GM18907 (cell line): ENCODE measurements around the gene ATP6V1B1.
"Not testable (repeated sequence)": the region's sequence is repeated elsewhere in the genome, so short reads cannot be mapped to it uniquely, and the experiment has no call there.

Source experiments
- ATAC-seq: cut with Tn5 transposase; IDR thresholded peaks from one replicate; pipeline ENCODE4 v1.9.1; 2021; ENCODE audit warnings: mild to moderate bottlenecking, moderate library complexity; ENCODE audit not compliant: unreplicated experiment

ATP6V1B1 gene

GRCh38 chr2:70987386-70987785 lies 51.7 kb downstream of the ATP6V1B1 start:
- ATAC-seq = no peak

DNA sequence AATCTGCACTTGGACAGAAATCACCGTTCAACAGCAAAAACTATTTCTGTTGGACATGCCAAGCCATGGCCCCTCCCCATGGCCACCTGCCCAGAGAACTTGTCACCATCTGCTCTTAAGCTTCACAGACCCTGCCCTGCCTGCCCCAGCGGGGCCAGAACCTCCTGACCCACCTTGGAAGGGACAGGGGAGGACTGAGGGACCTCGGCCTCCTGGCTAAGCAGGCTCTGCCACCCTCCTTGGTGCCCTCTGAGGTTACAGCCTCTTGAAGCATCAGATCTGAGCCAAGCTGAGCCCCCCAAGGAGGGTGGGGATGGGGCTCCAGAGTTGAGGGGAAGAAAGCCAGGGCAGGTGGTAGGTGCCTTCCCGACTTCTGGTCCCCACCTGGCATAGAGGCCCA lies 52.5 kb downstream of the ATP6V1B1 start:
- ATAC-seq = no peak

DNA sequence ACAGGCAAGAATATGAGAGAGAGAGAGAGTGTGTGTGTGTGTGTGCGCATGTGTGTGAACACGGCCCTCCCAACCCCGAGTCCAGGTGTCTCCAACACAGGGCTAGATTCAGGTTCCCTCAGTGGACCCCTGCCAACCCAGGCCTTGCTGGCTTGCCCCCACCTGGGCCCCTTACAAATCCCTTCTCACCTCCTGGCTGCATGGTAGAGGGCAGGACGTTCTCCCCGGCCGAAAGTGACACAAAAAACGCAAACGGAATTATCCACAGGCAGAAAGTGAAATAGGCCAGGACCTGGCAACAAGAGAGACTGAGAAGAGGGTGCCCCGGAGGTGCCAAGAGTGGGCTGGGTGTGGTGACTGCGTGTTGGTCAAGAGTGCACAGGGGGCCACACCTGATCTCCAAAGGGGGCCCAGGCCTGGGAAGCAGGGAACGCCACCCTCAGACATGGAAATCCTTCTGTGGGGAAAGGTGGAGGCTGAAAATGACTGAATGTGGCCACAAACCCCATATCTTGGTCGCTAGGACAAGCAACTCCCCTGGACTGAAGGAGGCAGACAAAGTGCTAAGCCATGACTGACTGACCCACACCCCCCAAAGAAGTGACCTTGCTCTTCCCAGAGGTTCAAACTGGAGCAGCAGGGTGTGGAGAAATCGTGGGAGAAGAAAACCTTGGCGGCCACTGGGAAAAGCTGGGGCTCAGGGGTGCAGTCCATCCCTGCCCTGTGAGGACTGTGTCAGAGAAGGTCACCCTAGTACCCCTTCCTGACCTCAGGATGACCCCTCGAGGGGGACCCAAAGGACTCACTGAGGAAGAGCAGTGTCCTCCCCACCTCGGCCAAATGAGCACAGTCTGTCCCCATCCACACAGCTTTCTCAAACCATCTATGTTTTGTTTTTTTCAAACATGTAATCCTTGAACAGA lies 53.3 kb downstream of the ATP6V1B1 start:
- no peak for ATAC-seq

GRCh38 chr2:70990216-70990615 lies 54.5 kb downstream of the ATP6V1B1 start:
- no peak for ATAC-seq

DNA sequence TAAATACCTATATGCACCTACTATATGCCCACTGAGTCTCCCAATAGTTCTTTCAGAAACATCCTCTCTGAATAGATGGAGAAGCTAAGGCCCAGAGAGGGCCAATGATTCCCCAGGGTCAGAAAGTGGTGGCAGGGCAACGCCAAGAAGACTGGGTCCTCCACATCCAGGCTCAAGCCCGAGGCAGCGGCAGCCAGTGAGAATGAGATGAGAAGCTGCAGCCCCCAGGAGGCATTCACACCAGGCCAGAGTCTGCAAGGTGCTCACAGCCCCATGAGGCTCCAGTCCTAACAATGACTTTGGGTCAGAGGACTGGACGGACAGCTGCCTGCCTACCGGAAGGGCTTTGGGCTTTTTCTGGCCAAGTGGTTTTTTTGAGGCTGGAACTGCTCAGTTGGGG lies 55.4 kb downstream of the ATP6V1B1 start:
- no peak for ATAC-seq

DNA sequence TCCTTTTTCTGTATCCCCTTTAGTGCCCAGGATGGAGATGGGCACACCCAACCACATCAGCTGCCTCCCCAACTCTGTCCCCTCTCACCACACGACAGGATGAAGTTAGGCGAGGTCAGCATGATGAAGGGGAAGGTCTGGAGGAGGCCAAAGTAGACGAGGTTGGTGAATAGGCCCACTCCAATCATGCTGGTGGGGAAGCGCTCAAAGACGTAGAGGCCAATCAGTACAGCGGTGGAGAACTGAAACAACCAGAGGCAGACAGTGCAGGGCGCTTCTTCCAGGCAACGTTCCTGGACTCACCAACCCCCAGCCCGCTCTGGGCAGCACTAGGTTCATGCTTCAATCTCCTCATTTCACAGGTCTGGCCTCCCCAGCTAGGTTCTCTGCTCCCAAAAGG lies 56.0 kb downstream of the ATP6V1B1 start:
- ATAC-seq = no peak

DNA sequence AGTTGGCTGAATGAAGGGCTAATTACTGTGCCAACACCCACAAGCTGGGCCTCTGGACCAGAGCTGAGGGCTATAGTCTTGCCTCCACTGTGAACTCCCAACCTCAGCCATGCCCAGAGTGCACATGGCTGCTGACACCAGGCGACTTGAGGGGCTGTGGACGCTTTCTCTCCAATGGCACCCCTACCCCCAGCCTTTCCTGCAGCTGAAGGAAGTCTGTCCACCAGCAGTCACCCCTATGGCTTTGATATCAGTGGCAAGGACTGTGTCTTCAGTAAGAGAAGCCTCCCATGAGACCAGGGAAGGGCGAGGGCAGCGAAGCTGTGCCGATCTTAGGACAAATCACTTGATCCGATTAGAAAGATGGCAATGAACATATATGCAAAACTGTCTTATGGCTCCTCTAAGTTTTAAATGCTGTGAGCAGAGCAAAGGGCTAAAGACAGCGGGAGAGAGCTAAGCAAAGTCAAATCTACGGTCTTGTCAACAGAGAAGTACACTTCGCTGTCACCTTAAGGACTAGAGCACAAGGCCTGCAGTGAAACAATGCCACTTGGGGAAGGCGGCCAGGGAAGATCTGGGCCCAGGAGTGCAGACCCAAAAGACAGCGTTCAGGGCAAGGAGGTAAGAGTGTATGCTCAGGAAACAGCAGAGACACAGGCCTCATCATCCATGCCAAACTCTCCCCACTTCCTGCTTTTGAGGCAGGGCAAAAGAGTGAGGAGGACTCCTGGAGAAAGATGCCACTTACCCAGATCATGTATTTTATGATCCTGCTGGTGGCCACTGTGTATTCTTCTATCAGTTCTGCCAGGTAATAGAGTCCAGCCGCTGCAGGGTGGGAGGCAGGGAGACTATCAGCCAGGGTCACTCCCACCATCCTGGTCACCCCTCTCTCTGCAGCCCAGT lies 57.5 kb downstream of the ATP6V1B1 start:
- no peak for ATAC-seq

DNA sequence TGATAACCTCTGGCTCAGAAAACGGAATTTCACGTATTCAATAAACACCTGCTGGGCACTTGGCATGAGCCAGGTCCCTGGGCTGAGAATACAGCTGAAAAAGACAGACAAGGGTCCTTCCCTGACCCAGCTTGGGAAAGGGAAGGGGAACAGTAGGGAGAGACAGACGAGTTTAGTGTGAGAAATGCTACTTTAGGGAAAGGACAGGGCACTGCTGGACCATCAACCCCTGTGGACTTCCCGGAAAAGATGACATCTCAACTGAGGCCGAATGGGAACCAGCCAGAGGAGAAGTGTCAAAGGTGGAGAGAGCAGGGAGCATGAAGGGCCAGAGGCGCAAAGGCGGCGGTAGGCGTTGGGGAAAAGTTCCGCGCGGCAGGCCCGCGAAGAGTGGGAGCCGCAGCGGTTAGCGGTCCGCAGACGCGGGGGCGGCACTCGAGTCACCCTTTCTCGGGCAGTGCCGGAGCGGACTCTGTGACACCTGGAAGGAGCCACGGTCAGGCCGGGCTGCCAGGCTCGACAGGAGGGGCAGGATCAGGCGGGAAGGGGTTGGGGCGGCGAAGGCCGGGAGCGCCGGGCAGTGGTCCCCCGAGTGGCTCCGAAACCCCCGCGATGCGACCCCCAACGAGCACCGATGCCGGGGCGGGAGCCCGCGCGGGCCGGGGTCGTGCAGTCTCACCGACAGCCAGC lies 58.5 kb downstream of the ATP6V1B1 start:
- ATAC-seq = peak; percentile 36

DNA sequence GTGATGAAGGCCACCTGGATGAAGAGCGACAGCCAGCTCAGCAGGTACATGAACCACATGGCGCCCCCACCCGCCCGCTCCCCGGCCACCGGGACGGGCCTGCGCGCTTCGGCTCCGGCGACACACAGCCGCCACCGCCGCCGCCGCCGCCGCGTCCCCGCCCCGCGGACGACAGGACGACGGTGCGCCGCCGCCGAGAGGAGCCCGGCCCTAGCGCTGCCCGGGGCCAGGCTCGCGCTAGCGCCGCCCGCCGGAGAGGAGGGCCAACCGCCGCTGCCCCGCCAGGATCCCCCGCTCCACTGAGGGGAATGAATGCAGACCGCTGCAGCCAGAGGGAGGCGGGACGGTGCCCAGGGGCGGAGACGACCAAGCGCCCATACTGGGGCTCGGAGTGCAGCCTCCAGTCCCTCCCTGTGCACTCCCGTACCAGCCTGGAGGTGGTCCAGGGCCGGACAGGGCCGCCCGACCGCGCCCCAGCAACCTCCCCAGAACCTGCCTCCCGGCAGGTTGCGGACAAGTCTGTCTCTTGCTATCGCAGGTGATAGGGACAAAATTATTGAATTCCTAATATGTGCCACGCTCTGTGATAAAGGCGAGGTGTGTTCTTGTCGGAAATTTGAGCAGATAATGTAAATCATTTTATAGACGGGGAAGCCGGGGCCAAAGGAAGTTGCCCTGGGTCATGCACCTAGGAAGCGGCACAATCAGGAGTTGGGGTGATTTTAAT lies 59.2 kb downstream of the ATP6V1B1 start, which contains the start of gene TEX261:
Gene TEX261 (minus strand): TSS at position 175 of the 727 bp plus-strand sequence. CDS start 116 bp downstream, at position 59.
- ATAC-seq = peak; percentile 95

DNA sequence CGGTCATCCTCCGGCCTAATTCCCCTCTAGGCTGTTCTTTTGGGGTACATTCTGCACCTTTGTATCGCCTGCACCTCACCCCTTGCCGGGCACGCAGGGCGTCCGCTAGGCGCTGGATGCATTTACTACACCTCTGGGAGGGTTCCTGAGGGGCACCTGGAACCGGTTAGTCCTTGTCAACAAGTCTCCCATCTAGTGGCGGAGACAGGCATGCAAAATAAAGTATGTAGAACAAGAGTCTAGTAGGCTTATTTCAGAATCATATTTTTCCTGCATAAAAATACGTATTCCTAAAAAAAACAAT lies 59.7 kb downstream of the ATP6V1B1 start:
- ATAC-seq = peak; percentile 62

- not testable (repeated sequence) for ATAC-seq
Measured at GRCh38 chr2:70998885-70999284, 63.2 kb downstream of the ATP6V1B1 start.

- no peak for ATAC-seq
Measured at GRCh38 chr2:70999362-70999761, 63.7 kb downstream of the ATP6V1B1 start.

GRCh38 chr2:70999931-71000330 lies 64.2 kb downstream of the ATP6V1B1 start:
- ATAC-seq = not testable (repeated sequence)

- ATAC-seq = peak; percentile 96
Measured at GRCh38 chr2:71000780-71001591, 65.3 kb downstream of the ATP6V1B1 start.

DNA sequence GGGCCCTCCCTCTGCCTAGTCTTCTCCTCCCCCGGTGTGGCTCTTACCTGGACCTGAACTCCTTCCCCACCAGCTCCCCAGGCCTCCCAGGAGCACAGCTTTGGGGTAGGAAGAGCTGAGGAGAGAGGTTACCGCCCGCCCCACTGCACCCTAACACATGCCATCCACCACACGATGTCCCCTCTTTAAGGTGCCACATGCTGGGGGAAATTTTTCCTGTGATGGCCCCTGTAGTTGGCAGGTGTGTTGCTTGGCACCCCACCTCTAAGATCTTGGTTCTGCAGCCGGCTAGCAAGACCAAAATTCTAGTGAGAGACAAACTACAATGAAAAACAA lies 65.9 kb downstream of the ATP6V1B1 start:
- ATAC-seq = no peak

DNA sequence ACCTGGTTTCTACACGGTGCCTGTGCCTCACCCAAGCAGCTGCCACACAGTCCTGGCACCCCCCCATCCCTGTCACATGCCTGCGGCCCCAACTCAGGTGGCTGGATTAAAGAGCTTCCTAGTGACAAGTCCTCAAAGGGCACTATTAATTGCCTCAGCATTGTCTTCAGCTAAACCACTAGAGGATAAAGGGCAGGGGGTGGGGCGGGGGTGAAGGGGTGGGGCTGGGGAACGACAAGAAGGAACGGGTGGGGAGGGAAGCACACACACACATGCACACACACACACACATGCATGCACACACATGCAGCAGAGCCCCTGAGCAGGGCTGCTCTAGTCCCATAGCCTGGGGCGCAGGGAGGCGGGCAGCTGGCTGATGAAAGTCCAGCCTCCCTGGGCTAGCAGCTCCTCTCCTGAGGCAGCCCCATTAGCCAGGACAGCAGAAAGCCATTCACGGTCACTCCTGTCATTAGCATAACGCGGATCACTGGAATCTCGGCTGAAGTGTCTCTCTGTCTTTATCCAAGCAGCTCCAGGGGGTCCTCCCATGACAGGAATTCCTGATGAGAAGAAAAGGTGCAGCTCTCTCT lies 66.4 kb downstream of the ATP6V1B1 start:
- ATAC-seq = no peak

DNA sequence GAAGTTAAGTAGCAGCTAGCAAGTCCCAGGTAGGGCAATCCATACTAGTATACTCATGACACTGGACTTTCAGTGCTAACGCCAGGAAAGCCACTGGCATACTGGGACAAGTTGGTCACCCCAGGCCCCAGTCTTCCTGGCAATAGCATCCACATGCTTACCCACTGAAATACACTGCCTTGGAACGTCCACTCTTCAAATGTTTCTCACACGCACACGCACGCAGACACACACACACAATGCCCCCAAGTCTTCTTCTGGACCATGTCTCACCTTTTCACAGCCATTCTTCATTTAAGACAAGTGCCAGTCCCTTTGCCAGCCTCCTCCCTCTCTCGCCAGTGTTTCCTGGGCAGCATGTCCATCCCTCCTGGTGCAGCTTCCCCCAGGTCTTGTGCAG lies 67.7 kb downstream of the ATP6V1B1 start:
- no peak for ATAC-seq

GRCh38 chr2:71003966-71004755 lies 68.5 kb downstream of the ATP6V1B1 start:
- no peak for ATAC-seq

DNA sequence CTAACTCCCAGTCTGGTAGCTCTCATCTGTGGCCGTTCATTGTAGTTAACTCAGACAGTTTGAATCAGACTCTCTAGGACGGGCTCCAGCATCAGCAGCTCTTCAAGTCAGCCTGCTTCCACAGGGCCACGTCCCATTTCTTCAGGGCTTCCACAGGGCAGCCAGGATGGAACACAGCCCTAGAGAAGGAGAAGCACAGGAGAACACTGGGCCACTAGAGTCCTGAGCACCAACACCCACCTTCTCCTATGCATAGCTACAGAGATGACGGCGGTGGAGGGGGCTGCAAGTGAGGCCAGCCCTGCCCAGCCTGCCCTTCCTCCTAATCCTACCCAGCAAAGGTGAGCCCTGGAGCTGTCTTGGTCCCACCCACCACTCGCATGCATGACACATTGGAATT lies 69.2 kb downstream of the ATP6V1B1 start:
- ATAC-seq = no peak
